T-helper 17 cell (primary cell): ENCODE measurements around the gene ATP11B. TPM values are rescaled to one million over a fixed set of nuclear protein-coding genes. Genes with fewer than 3 reads are reported as not detected.
"Not testable (repeated sequence)": the region's sequence is repeated elsewhere in the genome, so short reads cannot be mapped to it uniquely, and the experiment has no call there.

ENCODE experiments used
- ATAC-seq: fragments of 150-1000 bp; cut with Tn5 transposase; 2 replicates; pipeline ENCODE4 v1.10.0; 2021; ENCODE audit warnings: mild to moderate bottlenecking, moderate library complexity
- DNase-seq, 3 donors: peaks; one replicate each; pipeline versions ENCODE4 v3.0.0 to v3.0.0-alpha.2; 2020 to 2021
- H3K9me3 ChIP-seq: one replicate; pipeline ENCODE4 v1.7.0; 2013; ENCODE audit warnings: low read length, mild to moderate bottlenecking; ENCODE audit not compliant: control insufficient read depth, poor library complexity, severe bottlenecking
- H3K27ac Mint-ChIP-seq: one replicate; pipeline ENCODE4 v1.8.0; 2022; ENCODE audit warnings: mild to moderate bottlenecking, moderate library complexity, mixed read lengths
- H3K27me3 Mint-ChIP-seq: one replicate; pipeline ENCODE4 v1.8.0; 2022; ENCODE audit warnings: mixed read lengths
- H3K36me3 Mint-ChIP-seq: one replicate; pipeline ENCODE4 v1.8.0; 2022; ENCODE audit warnings: low read depth, mixed read lengths
- H3K4me1 Mint-ChIP-seq: one replicate; pipeline ENCODE4 v1.8.0; 2022; ENCODE audit warnings: mild to moderate bottlenecking, mixed read lengths
- H3K4me3 Mint-ChIP-seq: one replicate; pipeline ENCODE4 v1.8.0; 2022; ENCODE audit warnings: mild to moderate bottlenecking, moderate library complexity, mixed read lengths
- total RNA-seq, 4 donors: library from RNA in 2 of 4; stranded (reverse) in 2 of 4; gene quantifications; one replicate each; pipeline ENCODE4 v1.2.3 and lab custom pipeline; 2022 to 2026

Gene ATP11B
- total RNA-seq, 2 donors from 2014 or later = 121 to 145 TPM

DNA sequence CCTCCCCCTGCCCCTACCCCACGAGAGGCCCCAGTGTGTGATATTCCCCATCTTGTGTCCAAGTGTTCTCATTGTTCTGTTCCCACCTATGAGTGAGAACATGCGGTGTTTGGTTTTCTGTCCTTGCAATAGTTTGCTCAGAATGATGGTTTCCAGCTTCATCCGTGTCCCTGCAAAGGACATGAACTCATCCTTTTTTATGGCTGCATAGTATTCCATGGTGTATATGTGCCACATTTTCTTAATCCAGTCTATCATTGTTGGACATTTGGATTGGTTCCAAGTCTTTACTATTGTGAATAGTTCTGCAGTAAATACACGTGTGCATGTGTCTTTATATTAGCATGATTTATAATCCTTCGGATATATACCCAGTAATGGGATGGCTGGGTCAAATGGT lies 29.0 kb downstream of the ATP11B start:
- H3K36me3 Mint-ChIP-seq, H3K27me3 Mint-ChIP-seq, H3K9me3 ChIP-seq, DNase-seq, H3K27ac Mint-ChIP-seq, H3K4me3 Mint-ChIP-seq, ATAC-seq: not testable (repeated sequence)
- H3K4me1 Mint-ChIP-seq = peaks cover 21% of the 10 kb centered on the region

DNA sequence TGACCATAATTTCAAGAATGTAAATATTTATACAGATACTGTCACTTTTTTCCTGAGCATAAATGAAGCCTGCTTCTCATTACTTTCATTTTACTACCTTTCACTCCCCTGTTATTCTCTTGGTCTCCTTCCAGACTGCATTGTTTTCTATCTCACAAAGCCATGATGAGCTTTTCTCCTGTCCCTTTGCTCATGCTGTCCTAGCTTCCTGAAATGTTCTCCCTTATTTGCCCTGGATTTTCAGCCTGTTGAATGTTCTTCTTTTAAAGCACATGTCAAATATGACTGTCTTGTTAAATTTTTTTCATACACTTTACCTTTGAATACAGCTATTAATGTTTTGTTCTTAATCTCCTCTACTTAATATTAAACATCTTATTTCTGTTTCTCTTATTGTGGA lies 31.7 kb downstream of the ATP11B start:
- H3K27ac Mint-ChIP-seq = no peak overlapping the region

DNA sequence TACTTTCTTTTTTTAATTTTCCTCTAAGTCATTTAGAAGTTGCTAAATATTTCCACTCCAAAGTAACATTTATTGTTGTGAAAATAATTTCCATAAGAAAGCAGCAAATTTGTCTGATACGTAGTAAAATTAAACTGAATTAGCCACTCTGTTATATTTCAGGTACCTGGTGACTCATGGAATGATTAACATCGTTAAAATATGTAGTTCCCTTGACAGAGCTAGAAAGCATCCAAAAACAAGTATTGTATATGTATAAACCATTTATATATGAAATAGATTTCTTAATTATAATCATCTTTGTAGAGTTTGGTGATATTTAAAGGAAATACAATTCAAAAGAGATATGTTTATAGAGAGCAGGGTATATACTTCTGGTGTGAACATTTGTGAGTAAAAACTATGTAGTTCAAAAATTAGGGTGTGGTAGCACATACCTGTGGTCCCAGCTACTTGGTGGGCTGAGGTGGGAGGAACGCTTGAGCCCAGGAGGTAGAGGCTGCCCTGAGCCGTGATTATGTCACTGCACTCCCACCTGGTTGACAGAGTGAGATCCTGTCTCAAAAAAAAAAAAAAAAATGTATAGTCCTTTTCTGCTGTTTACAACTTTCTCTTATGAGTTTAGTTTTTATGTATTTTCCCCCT lies 36.6 kb downstream of the ATP11B start:
- H3K9me3 ChIP-seq = no peaks in the 10 kb centered on the region
- DNase-seq (no peak), ATAC-seq (no peak)
- H3K27me3 Mint-ChIP-seq = no peaks in the 10 kb centered on the region
- H3K4me3 Mint-ChIP-seq = no peak overlapping the region
- H3K4me1 Mint-ChIP-seq = peaks cover 19% of the 10 kb centered on the region
- H3K27ac Mint-ChIP-seq = peak overlapping the region; percentile 61
- peaks cover 15% of the 10 kb centered on the region for H3K36me3 Mint-ChIP-seq

More for the DNA sequence above, 31.7 kb downstream of the ATP11B start:
- Mint-ChIP-seq H3K36me3 (peaks cover 3% of the 10 kb centered on the region), H3K27me3 (no peaks in the 10 kb centered on the region), H3K4me3 (no peak overlapping the region), H3K4me1 (peaks cover 14% of the 10 kb centered on the region)
- DNase-seq = no peak
- H3K9me3 ChIP-seq = no peaks in the 10 kb centered on the region
- no peak for ATAC-seq

DNA sequence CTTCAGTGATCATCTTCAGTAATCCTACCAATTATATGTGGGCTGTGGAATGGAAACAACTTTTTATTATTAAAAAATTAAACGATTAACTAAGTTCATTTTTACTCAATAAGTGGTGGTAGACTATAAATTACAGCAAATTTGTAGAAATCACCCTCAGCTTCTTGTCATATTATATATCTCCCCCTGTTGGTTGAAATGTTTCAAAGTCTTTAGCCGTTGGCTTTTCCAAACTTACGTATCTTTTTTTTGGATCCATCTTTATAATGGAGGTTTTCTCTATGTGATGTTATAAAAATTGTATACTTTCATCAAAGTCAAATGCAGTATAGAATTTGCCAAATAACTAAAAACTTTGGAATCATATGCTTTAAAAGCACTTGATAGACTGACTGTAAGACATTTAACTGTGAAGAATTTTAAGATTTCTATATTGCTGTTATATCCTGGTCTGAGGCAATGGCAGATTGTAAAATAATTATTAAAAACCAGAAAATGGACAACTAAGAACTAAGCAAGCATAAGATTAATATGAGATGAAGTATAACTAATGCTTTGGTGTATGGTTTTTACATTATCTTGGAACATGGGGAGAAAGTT lies 44.7 kb downstream of the ATP11B start:
- H3K9me3 ChIP-seq = no peaks in the 10 kb centered on the region
- H3K27me3 Mint-ChIP-seq = no peaks in the 10 kb centered on the region
- DNase-seq = no peak
- no peak overlapping the region for H3K27ac Mint-ChIP-seq
- peaks cover 26% of the 10 kb centered on the region for H3K36me3 Mint-ChIP-seq
- H3K4me3 Mint-ChIP-seq = no peak overlapping the region
- H3K4me1 Mint-ChIP-seq = peaks cover 19% of the 10 kb centered on the region
- ATAC-seq = no peak

DNA sequence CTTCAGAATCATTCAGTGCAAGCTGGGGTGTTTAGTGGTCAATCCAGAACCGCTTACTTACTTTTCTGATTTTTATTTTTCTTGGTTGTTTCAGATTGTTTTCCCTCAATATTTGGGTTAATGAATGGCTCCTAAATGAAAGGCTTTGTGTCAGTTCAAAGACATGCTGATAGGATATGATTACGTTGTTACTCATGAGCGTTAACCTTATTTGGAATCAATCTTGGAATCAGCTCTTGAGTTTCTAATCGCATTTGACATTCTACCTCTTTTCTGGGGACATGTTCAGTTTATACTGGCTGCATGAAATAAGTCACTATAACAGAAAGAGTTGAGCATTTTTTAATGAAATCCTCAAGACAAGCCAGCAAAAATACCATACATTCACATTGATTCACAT lies 50.2 kb downstream of the ATP11B start:
- ATAC-seq = no peak
- no peak overlapping the region for H3K4me3 Mint-ChIP-seq
- peak overlapping the region; percentile 9 for H3K27ac Mint-ChIP-seq
- H3K9me3 ChIP-seq = no peaks in the 10 kb centered on the region
- DNase-seq = no peak
- H3K36me3 Mint-ChIP-seq = peaks cover 21% of the 10 kb centered on the region
- H3K27me3 Mint-ChIP-seq = no peaks in the 10 kb centered on the region
- peaks cover 15% of the 10 kb centered on the region for H3K4me1 Mint-ChIP-seq

DNA sequence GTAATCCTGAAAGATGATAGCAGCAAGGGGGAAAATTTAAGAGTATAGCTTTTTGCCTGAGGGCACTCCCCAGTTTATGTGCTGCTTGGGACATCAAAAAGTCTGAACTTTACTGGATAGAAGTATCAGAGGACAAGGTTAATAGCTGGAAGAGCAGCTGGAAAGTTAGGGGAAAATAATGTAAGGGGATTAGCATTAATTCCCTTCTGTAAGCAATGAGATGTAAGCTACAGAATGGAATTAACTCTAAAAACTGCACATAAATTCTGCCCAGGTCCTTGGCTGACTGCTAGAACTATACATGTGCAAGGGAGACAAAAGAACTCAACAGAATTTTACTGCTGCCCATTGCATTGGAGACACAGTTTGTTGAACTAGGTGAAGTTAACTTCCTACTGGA lies 55.6 kb downstream of the ATP11B start:
- DNase-seq (no peak), ATAC-seq (no peak)
- H3K36me3 Mint-ChIP-seq = peaks cover 14% of the 10 kb centered on the region
- H3K27me3 Mint-ChIP-seq = no peaks in the 10 kb centered on the region
- peak overlapping the region; percentile 60 for H3K27ac Mint-ChIP-seq
- no peak overlapping the region for H3K4me3 Mint-ChIP-seq
- no peaks in the 10 kb centered on the region for H3K9me3 ChIP-seq
- H3K4me1 Mint-ChIP-seq = peaks cover 6% of the 10 kb centered on the region

DNA sequence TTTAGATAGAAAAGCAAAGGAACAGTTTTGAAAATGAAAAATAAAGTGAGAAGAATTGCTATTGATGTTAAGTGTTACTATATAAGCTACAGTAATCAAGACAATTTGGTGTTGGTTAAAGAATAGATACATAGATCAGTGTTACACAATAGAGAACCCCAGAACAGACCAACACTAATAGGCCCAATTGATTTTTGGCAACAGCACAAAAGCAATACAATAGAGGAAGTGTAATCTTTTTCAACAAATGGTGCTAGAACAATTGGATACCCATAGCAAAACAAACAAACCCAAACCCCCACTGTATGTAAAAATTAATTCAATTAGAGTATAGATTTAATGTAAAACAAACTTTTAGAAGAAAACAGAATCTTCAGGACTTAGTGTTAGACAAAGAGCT lies 61.8 kb downstream of the ATP11B start:
- H3K27me3 Mint-ChIP-seq = no peaks in the 10 kb centered on the region
- ATAC-seq (no peak), DNase-seq (no peak)
- no peak overlapping the region for H3K4me3 Mint-ChIP-seq
- peaks cover 8% of the 10 kb centered on the region for H3K4me1 Mint-ChIP-seq
- peak overlapping the region; percentile 62 for H3K27ac Mint-ChIP-seq
- no peaks in the 10 kb centered on the region for H3K9me3 ChIP-seq
- peaks cover 12% of the 10 kb centered on the region for H3K36me3 Mint-ChIP-seq

DNA sequence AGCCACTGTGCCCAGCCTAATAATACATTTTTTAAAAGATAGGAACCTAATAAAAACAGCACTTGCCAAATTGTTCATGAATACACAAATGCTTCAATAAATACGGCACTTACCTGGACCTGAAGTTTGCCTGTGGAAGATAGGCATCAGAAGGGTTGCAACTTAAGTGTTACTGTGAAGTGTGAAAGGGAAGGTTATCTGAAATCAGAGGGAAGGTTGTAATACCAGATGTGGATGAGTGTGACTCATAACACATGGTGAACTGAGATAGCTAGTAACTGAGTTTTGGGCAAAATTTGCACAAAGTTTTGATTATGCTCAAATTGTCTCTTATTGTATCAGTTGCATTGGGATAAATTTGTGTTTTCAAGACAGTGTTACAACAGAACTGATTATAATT lies 68.0 kb downstream of the ATP11B start:
- peaks cover 16% of the 10 kb centered on the region for H3K4me1 Mint-ChIP-seq
- H3K27ac Mint-ChIP-seq = peak overlapping the region; percentile 14
- no peaks in the 10 kb centered on the region for H3K27me3 Mint-ChIP-seq
- ATAC-seq (no peak), DNase-seq (no peak)
- H3K36me3 Mint-ChIP-seq = peaks cover 12% of the 10 kb centered on the region
- H3K4me3 Mint-ChIP-seq = no peak overlapping the region
- no peaks in the 10 kb centered on the region for H3K9me3 ChIP-seq

DNA sequence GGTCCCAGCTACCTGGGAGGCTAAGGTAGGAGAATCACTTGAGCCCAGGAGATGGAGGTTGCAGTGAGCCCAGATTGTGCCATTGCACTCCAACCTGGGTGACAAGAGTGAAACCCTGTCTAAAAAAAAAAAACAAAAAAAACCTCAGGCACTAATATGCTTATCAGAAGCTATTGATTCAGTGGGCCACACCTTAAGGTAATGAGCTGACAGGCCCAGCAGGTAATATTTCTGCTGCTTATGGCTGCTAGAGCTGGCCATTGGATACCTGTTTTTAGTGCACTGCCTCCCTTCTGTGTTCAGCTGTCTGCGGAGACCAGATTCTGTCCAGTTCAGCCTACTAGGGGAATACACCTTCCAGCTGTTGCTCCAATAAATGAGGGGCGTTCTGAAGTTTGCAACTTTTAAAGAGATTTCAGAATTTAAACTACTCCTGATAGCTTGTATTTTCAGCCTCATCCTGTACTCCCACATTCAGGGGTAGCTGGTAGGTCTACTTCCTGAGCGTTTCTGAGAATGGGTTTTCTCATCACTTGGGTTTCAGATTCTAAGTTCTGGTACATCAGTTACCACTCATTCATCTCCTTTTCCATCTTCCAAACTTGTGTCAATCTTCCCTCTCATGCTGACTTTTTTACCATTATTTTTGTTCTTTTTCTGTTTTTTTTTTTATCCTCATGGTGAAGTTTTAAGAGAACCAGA lies 69.0 kb downstream of the ATP11B start:
- peaks cover 16% of the 10 kb centered on the region for H3K4me1 Mint-ChIP-seq
- H3K4me3 Mint-ChIP-seq = no peak overlapping the region
- H3K9me3 ChIP-seq = no peaks in the 10 kb centered on the region
- no peak for DNase-seq
- H3K27ac Mint-ChIP-seq = no peak overlapping the region
- ATAC-seq = no peak
- no peaks in the 10 kb centered on the region for H3K27me3 Mint-ChIP-seq
- H3K36me3 Mint-ChIP-seq = peaks cover 12% of the 10 kb centered on the region

DNA sequence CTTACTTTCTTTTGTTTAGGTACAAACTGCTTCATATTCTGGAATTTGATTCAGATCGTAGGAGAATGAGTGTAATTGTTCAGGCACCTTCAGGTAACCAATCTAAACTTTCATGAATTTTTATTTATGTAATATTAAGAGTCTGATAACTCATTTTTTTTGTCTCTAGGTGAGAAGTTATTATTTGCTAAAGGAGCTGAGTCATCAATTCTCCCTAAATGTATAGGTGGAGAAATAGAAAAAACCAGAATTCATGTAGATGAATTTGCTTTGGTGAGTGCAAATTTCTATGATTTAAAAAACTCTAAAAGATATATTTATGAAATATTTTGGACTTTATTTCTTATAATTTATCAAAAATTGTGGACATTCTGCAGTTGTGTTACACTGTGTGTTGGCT lies 75.8 kb downstream of the ATP11B start:
- ATAC-seq = no peak
- Mint-ChIP-seq H3K36me3 (peaks cover 6% of the 10 kb centered on the region), H3K27me3 (no peaks in the 10 kb centered on the region), H3K27ac (no peak overlapping the region), H3K4me3 (peak overlapping the region; percentile 15), H3K4me1 (peaks cover 5% of the 10 kb centered on the region)
- no peak for DNase-seq
- H3K9me3 ChIP-seq = no peaks in the 10 kb centered on the region

DNA sequence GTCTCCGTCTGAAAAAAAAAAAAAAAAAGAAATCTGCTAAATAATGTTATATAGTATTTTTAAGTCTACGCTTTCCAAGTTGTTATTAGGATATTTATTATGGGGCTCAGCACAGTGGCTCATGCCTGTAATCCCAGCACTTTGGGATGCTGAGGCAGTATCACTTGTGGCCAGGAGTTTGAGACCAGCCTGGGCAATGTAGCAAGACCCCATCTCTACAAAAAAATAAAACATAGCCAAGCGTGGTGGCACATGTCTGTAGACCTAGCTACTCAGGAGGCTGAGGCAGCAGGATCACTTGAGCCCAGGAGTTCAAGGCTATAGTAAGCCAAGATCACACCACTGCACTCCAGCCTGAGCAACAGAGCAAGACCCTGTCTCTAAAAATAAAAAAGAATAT lies 77.6 kb downstream of the ATP11B start:
- not testable (repeated sequence) for H3K4me3 Mint-ChIP-seq, DNase-seq, H3K27ac Mint-ChIP-seq, H3K36me3 Mint-ChIP-seq, ATAC-seq, H3K4me1 Mint-ChIP-seq, H3K27me3 Mint-ChIP-seq, H3K9me3 ChIP-seq

DNA sequence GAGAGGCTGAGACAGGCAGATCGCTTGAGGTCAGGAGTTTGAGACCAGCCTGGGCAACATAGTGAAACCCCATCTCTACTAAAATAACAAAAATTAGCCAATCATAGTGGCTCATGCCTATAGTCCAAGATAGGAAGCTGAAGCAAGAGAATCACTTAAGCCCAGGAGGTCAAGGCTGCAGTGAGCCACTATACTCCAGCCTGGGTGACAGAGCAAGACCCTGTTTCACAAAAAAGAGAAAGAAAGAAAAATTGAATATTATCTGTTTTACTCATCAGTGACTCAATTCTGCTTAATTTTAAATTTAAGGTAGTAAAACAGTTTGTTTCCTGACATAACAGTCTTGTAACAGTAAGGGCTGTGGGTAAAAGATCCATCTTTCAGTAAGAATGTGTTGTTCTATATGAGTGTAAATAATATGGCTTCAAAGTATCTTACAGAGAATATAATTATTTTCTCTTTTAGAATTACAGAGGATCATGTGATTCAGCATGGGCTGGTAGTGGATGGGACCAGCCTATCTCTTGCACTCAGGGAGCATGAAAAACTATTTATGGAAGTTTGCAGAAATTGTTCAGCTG lies 85.8 kb downstream of the ATP11B start:
- no peaks in the 10 kb centered on the region for H3K9me3 ChIP-seq
- Mint-ChIP-seq H3K27me3 (no peaks in the 10 kb centered on the region), H3K27ac (no peak overlapping the region), H3K36me3 (no peaks in the 10 kb centered on the region), H3K4me3 (no peak overlapping the region), H3K4me1 (no peaks in the 10 kb centered on the region)
- ATAC-seq = no peak
- no peak for DNase-seq

DNA sequence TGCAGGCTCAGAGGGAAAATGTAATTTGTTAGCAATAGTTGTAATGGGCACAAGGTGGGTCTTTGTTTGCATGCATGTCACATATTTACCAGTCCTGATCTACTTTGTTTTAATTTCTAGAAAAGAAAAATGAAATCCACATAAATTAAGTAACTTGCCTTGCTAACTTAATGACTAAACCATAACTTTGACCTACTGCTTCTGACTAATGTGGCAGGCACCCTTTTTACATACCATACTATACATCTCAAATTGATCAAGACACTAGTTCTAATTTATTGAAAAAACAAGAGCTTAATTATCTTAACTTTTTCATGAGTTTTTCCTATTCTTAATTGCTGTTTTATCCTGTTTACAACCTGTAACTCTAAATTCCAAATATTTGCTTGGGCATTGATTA lies 93.2 kb downstream of the ATP11B start:
- Mint-ChIP-seq H3K27me3 (no peaks in the 10 kb centered on the region), H3K4me3 (no peak overlapping the region), H3K27ac (peak overlapping the region; percentile 56), H3K4me1 (peaks cover 6% of the 10 kb centered on the region), H3K36me3 (peaks cover 2% of the 10 kb centered on the region)
- ATAC-seq (no peak), DNase-seq (no peak)
- H3K9me3 ChIP-seq = no peaks in the 10 kb centered on the region
